HG03565 (cell line): ENCODE data around the gene PYCR2.
"Not testable (repeated sequence)": the region's sequence is repeated elsewhere in the genome, so short reads cannot be mapped to it uniquely, and the experiment has no call there.

Source experiments
- ATAC-seq: cut with Tn5 transposase; IDR thresholded peaks from one replicate; pipeline ENCODE4 v1.9.1; 2021; ENCODE audit warnings: mild to moderate bottlenecking, moderate library complexity; ENCODE audit not compliant: unreplicated experiment

Gene PYCR2

DNA sequence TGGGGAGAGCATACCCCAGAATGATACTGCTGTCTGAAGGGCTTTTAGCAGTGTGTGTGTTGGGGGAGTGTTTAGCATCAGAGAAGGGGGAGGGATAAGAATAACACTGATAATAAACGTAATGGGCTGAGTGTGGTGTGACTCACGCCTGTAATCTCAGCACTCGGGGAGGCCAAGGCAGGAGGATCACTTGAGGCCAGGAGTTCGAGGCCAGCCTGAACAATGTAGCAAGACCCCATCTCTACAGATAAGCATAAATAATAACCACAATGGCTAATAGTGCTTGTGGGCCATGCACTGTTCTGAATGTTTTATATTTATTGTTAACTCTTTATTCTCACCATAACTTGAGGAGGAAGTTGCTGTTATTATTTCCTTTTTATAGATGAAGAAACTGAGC, 19.5 kb upstream of the PYCR2 start:
- ATAC-seq: no peak

DNA sequence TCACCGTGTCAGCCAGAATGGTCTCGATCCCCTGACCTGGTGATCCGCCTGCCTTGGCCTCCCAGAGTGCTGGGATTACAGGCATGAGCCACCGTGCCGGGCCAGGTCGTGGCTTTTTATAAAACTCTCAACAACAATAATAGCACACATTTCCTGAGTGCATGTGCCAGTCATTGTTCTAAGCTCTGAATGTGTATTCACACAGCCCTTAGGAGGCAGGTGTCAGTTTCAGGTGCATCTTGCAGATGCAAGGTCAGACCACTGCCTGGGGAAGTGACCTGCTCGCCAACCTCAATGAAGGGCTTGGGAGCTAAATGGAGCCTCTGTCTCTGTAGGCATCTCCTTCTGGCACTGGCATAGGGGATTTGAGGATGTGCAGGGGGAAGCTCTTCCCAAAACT, 18.5 kb upstream of the PYCR2 start:
- ATAC-seq: peak; percentile 59

DNA sequence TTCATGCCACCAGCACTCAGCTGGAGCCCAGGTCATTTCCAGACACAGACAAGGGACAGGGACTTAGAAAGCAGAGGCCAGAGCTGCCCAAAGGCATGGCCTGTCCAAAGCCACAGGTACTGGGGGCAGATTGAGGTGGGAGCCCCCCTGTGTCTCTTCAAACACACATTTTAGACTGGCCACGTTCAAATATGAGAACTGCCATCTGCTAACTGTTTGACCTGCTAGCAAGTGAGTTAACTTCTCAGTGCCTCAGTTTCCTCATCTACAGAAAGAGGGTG, 17.8 kb upstream of the PYCR2 start:
- ATAC-seq: no peak

DNA sequence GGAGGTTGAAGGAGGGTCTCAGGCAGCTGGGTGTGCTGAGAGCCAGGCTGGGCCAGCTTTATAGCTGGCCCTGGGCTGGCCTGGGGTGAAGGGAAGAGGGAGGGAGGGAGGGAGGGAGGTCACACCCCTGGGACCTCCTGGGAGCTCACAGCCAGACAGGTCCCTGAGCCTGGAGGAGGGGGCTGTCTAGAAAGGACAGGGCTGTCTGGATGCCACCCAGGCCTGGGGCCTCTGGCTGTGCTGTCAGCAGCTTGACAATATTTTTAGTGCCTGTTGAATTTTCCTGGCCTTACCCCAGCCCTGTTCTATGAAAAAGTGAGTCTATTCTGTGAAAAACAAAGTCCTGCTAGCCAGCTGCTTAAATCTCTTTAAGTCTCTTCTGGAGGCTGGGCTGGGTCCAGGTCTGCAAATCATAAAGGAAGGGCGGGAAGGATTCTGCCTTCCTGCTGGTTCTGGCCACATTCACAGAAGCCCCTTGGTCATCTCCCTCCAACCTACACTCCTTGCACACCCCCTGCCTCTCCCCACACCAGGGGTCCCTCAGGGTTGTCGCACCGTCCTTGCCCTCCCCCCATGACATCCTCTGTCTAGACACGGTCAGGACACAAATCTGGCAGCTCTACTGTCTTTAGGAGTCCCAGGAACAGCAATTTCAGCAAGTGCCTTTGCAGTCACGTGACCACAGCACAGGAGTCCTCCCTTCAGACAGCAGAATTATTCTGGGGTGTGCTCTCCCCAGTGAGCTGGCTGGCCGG, 17.3 kb upstream of the PYCR2 start, which contains the start of gene LEFTY2:
TSS of gene LEFTY2 (minus strand) at position 34 of the 755 bp plus-strand sequence. CDS start 80 bp downstream, outside the sequence.
- no peak for ATAC-seq

DNA sequence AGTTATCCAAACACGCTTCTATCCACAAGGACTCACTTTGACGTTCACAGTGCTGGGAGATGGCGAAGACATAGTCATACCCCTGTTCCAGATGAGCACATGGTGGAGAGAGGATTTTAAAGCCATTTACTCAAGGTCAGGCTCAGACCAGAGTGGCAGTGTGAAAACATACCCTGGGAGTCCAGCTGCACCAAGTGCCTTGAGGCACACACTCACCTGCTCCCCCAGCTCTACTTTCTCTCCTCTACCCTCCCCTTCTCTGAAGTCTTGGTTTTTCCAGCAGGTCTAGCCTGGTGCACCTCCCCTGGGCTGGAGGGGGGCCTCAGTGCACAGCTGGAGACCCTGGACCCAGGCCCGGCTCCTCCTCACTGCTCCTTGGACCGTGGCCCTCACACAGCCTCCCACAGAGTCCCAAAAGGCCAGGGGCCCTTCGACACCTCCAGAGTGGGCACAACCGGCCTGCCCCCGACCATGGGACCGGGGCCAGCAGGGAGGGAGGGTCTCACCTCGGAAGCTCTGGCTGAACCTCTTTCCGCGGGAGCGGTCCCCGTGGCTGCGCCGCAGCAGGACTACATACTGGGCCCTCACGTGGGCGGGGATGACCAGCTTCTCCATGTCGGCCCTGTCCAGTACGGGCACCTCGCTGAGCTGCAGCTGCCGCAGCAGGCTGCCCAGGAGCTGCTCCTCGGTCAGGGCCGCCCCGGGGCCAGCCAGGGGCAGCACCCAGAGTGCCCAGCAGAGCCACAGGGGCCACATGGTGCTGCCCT, 16.5 kb upstream of the PYCR2 start:
- no peak for ATAC-seq

DNA sequence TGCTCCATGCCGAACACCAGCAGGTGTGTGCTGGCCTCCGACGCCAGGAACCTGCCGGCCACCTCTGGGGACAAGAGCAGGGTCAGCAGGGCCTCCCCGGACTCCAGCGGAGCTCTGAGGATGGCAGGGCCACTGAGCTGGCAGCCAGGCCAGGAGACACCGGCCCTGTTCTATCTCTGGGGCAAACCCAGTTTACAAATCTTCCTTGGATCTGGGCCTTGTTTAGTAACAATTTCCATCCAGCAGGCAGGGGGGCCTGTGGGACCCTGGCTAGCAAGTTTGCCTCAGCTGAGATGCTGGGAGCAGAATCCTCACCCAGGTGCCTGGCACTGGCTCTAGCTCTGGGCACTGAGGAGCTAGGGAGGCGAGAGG, 15.9 kb upstream of the PYCR2 start:
- ATAC-seq: not testable (repeated sequence)

DNA sequence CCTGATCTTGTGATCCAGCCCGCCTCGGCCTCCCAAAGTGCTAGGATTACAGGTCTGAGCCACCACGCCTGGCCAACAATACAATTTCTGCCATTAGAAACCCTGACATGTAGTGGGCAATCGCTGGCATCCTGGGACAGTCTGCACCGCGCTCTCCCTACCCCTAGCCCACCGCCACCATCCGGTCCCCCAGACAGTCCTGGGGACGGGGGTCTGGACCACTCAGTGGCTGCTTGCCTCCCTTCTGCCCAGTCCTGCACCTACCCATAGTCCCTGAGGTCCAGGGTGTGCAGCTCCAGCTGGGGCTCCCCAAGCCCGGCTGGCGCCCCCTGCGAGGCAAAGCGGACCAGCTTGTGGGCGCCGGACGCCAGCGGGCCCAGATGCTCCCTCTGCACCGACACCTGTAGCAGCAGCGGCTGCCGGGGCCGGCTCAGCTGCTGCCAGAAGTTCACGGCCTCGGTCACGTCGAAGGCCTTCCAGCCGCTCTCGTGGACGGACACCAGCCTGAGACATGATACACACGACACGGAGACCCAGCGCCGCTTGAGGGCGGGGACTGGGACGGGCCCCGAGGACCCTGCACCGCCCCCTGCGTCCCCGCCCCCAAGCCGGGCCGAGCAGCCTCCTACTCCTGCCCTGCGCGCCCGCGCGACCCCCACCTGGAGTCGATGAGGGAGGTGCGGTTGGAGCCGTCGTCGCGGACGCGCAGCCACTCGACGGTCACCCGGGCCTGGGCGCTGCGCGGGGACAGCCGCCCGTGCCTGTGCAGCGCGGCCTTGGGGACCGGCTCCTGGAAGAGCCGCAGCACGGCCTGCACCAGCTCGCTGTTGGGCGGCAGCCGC, 15.3 kb upstream of the PYCR2 start:
- ATAC-seq: not testable (repeated sequence)

DNA sequence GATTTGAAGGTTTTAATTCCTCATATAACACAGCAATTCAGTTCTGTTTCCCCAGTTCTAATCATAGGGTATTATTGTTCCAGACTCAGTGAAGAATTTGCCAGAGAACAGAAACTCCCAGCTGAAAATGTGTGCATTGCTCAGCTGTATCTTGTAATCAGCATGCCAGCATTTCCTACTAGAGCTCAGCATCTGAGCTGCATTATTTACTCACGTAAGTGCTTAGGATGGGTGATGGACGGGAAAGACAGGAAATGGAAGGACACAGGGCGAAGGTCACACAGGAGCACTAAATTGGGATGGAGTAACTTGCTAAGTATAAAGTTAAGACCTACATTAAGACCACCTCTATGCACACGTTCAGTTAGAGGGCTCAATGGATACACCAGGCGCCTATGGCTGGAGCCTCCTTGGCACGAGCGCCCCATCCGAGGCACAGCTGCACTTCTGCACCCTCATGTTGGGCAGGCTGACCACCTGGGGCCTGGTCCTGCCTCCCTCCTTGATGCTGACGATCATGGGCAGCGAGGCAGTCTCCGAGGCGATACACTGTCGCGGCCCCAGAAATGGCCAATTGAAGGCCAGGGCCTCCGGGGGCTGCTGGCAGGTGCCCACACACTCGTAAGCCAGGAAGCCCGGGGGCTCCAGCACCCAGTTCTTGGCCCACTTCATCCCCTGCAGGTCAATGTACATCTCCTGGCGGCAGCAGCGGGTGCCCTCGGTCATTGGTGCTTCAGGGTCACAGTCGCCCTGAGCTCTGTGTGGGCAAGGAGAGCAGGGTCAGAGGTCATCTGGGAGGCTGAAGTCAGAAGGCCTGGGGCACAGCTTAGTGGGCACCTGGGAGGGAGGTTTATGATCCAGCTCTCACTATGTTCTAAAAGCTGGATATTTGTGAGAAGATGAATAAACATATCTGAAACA, 13.3 kb upstream of the PYCR2 start:
- ATAC-seq: no peak

DNA sequence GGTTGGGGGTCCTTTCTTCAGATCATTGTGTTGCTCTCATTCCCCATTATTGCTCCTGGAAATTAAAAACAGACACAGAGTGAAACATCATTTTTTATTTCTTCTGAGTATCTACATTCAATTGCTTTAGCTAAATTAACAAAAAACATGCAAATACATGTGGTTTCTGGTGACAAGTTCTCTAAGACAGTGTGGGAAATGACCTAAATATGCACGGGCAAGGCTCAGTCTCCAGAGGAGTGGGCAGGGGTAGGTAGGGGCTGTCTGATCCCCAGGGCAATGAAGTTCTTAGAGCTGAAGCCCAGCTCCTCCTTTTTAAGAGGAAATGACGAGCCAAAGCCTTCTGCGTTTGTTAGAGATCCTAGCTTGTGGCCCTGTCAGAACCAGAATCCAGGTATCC, 12.5 kb upstream of the PYCR2 start:
- ATAC-seq: no peak

DNA sequence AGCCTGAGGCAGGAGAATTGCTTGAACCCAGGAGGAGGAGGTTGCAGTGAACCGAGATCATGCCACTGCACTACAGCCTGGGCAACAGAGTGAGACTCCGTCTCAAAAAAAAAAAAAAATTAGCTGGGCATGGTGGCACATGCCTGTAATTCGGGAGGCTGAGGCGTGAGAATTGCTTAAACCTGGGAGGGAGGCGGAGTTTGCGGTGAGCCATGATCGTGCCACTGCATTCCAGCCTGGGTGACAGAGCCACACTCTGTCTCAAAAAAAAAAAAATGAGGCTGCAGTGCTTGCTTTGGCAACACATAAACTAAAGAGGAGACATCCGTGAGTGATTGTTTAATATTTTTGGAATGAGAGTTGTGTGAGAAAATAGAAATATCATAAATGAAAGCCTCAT, 12.0 kb upstream of the PYCR2 start:
- ATAC-seq: not testable (repeated sequence)

DNA sequence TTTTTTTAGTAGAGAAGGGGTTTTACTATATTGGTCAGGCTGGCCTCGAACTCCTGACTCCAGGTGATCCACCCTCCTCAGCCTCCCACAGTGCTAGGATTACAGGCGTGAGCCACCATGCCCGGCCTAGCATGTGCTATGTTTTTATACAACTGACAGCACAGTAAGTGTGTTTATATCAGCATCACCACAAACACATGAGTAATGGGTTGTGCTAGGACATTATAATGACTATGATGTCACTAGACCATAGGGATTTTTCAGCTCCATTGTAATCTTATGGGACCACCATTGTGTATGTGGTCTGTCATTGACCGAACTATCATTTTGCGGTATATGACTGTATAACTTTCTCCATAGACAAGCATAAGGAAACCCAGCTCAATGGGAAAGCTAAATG, 10.7 kb upstream of the PYCR2 start:
- no peak for ATAC-seq

DNA sequence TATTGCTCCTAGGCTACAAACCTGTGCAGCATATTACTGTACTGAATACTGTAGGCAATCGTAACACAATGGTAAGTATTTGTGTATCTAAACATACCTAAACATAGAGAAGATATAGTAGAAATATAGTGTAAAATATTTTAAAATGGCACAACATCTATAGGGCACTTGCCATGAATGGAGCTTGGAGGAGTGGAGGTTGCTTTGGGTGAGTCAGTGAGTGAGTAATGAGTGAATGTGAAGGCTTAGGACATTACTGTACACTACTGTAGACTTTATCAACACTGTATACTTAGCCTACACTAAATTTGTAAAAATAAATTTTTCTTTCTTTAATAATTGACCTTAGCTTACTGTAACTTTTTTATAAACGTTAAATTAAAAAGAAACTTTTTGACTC, 9.0 kb upstream of the PYCR2 start:
- no peak for ATAC-seq

DNA sequence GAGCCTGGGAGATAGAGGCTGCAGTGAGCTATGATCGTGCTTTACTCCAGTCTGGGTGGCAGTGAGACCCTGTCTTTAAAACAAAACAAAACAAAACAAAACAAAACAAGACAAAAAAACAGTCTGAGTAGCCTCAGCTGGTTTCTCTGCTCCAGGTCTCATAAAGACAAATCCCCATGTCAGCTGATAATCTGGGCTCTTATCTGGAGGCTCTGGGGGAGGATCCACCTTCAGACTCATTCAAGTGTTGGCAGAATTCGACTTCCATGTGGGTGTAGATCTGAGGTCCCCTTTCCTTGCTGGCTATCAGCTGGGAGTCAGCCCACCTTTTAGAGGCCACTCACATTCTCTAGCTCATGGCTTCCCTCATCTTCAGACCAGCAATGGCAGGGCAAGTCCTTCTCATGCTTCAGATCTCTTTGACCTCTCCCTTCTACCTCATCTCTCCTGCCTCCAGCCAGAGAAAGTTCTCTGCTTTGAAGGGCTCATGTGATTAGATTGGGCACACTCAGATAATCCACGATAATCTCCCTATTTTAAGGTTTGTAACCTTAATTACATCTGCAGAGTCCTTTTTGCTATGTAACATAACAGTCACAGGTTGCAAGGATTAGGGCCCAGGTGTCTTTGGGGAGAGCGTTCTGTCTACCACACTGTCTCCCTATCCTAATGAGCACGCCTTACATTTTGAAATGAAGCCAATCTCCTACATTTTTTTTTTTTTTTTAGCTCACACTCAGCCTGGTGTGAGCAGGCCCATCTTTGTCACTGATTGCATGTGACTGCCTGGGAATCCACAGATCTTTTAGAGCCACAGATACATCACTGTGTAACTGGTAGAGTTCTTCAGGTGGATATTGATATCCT, 7.5 kb upstream of the PYCR2 start:
- ATAC-seq: no peak

DNA sequence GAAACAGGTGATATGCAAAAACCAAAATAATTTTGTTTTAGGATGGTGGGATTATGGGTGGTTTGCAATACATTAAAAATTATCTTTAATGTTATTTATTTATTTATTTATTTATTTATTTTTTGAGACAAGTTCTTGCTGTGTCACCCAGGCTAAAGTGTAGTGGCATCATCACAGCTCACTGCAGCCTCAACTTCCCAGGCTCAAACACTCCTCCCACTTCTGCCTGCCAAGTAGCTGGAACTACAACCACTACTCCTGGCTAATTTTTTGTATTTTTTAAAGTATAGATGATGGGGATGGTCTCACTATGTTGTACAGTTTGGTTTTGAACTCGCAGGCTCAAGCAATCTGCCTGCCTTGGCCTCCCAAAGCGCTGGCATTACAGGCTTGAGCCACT, 6.5 kb upstream of the PYCR2 start:
- ATAC-seq: no peak

DNA sequence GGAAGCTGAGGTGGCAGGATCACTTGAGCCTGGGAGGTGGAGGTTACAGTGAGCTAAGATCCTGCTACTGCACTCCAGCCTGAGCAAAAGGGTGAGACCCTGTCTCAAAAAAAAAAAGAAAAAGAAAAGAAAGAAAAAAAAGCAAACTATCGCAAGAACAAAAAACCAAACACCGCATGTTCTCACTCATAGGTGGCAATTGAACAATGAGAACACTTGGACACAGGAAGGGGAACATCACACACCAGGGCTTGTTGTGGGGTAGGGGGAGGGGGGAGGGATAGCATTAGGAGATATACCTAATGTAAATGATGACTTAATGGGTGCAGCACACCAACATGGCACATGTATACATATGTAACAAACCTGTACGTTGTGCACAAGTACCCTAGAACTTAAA, 5.4 kb upstream of the PYCR2 start:
- ATAC-seq: not testable (repeated sequence)

DNA sequence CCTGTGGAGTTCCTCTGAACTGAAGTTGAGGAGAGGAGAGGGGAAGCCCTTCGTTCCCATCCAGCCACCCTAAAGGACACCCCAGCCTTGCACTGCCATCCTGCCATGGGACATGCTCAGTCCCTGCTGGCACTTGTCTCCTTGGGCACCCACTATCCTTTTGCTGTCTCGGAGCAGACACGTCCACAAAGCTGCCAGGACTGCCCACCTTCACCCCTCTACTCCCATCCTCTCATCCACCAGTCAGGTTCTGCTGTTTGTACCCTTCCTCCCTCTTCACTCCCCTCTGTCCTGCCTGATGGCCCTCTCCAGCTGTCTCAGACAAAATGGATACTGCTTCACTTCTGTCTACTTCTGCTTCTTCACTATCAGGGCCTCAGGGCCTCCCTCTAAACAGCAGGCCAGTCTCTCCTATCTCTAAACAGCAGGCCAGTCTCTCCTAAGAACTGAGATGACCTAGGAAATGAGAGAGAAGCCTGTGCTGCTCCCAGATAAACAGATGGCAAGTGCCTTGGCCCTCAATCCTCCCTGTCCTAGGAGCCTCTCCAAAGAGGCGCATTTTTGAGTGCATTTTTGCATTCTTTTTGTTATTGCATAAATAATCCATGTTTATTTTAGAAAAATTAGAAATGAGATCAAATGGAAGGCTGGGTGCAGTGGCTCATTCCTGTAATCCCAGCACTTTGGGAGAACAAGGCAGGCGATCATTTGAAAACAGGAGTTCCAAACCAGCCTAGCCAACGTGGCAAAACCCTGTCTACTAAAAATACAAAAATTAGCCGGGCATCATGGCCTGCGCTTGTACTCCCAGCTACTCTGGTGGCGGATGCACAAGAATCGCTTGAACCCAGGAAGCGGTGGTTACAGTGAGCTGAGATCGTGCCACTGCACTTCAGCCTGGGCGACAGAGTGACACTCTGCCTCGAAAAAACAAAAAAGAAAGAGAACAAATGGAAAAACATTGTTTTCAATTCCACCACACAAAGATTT, 4.4 kb upstream of the PYCR2 start:
- no peak for ATAC-seq

DNA sequence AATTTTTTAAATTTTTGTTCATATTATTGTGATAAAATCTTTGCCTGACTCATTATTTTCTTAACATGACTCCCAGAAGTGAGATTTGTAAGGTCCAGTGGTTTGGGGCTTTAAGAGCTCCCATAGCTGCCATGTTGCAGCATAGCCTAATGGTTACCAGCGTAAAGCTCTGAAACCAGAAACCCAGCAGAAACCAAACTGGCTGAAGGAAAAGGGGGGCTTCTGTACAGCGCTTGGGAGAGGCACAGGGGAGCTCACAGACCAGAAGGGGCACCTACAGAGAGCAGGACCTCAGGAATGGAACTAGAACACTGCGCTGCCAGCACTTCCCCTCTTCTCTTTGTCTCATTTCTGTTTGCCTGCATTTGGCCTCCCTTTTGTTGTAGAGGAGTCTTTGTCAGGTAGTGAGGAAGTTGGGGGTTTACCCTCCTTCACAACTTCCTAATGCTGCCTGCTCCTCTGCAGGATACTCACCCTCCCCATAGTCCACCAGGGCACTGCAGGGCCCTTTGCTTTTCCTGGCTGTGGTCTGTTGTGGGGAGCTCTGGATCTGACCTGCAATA, 2.6 kb upstream of the PYCR2 start:
- no peak for ATAC-seq

DNA sequence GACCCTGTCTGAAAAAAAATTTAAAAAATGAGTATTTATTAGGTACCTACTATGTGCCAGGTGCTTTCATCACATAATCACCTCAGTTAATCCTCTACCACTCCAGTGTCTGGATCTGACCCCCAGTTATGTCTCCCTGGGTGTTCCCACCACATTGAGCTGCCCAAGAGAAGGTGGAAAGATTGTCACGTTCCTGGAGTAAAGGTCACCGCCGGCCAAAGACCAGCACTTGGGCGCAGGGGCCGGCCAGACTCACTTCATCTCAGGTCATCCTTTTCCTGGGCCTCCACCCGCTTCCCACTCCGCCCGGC, 714 bp downstream of the PYCR2 start:
- no peak for ATAC-seq
